NCI-H2081 treated with DMSO at 0.1 percent for 48 hours (cell line): ENCODE measurements around the gene ZFP36L1.

Experiments used
- DNase-seq: peaks from one replicate; lab custom pipeline; 2025; lab: John Stamatoyannopoulos, UW

Gene ZFP36L1

DNA sequence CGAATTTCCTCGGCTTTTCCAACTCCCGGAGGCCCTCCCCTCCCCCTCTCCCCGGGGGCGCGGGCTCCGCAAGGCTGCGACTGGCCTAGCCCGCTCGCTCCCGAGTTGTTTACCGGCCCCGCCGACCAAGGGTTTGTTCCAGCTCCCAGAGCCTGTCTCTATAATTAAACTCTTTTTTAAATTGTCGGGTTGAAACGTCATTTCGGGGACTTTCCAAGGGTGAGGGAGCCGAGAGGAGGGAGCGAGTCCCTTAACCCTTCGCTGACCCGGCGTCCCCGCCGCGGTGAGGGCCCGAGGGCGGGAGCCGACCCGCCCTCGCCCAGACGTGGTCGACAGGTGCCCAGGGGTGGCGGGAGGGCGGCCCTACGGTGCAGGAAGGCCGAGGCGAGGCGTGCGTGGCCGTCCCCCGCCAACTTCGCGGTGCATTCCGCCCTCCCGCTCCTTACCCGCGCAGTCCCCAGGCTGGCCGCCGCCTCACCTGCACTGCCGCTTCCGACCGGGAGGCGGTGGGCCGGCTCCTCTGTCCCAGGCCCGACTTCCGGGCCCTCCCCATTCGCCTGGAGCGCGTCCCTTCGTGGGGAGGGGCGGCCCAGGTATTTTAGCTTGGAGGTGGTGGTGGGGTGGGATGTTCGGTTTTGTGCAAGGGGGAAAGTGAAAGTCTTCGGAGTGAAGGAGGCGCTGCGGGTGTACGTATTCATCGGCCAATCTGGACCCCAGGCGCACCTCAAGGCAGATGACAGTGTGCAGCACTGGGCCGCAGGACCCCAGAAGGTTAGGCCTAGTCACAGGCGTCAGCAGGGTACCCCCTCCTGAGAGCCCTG, 2.9 kb upstream of the ZFP36L1 start:
- no peak for DNase-seq

DNA sequence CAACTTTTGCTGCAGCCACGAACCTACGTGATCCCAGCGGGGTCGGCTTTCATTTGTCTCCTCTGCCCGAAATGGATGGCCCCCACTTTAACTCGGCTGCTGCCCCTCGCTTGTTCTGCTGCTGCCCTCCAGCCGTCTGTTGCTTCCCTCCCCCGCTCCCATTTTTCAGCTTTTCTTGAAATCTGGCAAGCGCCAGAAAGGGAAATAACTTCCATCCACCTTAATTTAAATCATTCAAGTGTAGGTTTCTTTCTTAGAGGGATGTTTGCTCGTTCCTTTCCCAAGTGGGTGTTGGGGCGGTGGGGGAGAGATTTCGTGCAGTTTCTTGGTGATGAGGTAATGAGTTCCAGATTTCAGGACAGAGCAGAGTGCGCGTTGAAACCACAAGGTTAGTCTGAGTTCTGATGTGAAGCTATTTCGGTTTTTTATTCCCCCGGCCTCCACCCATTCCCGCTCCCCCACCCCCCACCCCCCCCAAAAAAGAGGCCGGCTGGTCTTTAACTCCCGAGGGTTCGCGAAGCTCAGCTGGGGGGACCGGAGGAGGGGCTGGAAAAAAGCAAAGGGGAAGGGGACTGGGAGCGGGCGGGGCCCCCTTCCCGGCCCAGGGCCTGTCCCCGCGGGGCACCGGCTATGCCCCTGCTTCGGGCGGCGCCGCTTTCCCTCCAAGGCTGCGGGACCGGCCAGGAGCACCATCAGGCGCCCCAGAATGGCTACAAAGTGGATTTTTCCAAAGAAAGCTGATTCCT, 2.2 kb upstream of the ZFP36L1 start:
- no peak for DNase-seq

DNA sequence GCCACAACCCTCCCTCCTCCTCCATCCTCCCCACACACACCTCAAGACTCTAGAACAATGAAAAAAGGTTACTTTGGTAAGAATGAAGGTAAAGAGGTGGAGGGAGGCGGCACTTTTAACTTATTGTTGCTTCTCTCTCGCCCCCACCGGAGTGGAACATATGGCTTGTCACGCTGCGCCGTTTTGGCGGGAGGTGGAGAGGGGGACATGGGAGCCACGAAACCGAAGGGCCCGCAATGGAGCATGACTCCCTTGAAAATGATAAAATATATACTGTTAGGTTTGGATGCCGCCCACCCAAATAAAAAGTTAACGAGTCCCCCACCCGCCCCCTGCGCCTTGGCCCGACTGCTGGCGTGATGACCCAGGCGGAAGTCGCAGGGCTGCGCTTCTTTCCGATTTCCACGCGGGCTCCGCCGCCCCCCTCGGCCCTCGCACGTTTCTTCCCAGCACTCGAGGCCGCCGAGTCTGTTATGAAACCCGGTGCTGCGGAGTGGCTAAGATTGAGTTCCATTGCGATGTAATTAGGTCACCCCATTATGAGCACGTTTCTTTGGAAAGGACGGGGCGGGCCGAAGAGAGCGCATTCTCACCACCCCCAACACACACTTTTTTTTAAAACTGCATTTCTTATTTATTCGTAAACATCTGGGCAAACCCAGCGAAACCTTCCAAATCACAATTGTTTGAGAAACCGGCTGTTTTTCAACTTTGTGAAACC, 1.4 kb upstream of the ZFP36L1 start:
- no peak for DNase-seq

DNA sequence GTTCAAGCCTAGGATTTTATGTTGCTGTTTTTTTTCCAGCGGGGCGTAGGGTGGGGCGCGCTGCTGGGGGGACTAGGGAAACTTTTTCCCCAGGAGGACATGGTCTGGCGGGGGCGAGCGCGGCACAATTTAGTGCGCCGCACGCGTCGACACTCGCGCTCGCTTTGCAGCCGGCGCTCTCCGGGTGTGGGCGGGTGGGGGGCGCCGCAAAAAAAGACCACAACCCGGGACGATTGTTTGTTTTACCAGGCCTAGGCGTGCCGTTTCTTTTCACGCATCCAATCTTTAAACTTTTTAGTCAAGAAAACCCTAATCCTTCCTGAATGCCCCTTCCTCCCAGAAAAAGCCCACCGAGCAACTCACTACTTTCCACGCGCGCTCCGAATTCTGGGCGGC, 865 bp upstream of the ZFP36L1 start:
- DNase-seq: no peak

DNA sequence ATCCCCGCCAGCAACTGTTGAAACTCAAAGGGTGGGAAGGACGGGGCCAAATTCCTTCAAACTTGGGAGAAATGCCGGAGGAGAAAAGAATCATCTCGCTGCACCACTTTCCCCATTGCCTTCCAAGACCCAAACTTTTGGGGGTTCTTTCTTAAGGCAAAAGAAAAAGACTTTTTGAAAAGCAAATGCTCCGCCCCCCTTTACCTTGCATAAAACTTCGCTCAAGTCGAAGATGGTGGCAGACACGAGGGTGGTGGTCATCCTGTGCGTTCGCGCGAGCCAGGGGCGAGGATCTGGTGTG, 239 bp downstream of the ZFP36L1 start:
- DNase-seq: no peak

DNA sequence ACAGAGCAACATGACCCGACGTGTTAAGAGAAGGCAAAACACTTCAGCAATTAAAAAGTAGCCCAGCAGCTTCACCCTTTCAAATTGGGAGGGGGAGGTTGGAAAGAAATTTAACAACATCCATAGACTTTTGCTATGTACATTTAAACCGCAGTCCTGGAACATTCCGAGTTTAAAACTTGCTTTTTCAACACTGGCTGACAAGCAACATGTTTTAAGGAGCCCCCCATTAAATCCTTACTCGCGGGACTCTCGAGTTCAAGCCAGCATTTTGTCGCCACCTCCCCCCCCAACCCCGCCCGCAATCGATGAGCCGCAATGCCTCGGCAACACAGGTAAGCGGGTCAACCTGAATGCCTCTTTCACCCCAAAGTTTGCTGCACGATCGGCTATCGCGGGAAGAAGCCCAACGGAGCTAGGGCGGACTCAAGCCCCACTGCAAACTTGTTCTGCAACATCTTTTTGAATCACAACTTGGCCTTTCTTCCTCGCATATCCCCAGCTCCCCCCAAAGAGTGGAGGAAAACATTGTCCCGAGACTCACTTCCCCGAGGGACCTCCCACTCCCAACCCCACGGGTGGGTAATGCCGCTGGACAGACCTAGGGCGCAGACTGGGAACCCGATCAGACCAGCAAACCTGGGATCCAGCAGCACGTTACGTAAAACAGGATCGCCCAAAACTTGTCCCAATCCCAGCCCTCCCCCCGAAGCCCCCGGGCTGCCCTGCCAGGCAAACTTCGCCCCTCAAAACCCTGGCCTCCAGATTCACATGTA, 777 bp downstream of the ZFP36L1 start:
- no peak for DNase-seq

DNA sequence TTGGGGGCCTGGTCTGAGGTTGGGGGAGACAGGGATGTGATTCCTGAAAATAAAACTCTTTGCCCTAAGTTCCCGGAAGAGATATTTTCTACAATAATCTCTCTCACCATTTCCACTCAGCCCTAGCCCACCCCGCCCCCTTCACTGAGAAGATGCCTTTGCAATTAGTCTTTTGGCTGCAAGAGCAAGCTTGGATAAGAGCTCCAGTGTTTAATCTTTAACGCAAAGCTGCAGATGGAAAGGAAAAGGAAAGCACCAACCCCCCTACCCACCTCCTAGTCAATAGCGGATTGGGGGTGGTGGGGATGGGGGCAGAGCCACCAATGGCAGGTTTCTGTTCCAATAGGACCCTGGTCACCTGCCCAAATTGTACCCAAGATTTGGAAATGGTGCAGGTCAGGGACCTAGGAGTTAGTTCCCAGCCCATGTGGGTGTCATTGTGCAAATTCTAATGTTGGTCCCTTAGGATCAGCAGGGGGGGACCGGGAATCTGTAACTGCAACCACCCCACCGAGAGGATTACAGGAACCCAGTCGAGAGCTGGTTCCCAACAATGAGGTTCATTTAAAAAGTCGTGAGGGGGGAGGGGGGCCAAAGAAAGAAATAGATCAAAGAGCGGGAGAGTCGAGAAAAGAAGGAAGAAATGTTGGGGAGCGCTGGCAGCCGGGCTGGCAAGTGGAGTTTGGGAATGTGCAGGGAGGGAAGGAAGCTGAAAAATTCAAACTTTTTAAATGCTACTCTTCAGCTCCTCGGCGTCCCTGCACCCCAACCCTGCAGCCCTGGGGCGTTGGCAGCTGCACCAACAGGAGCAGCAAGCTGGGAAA, 1.6 kb downstream of the ZFP36L1 start:
- DNase-seq: no peak

DNA sequence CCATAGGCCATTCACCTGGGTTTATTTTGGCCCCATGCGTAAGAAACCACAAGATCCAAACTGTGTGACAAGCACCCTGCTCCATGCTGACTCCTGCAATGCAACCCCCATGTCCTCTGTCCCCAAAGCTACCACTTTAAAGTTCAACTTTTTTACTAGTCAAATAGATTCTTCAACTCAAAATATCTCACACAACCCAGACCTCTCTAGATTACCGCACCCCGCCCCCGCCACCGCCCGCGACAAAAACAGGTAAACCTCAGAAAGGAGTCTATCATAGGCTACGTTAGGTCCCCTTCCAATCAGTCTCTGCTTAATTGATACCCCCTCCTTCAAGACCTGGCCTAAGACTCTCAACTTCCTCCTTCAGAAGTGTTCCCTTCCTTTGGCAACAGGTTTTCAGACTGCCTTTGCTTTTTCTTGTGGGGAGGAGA, 2.2 kb downstream of the ZFP36L1 start:
- no peak for DNase-seq

DNA sequence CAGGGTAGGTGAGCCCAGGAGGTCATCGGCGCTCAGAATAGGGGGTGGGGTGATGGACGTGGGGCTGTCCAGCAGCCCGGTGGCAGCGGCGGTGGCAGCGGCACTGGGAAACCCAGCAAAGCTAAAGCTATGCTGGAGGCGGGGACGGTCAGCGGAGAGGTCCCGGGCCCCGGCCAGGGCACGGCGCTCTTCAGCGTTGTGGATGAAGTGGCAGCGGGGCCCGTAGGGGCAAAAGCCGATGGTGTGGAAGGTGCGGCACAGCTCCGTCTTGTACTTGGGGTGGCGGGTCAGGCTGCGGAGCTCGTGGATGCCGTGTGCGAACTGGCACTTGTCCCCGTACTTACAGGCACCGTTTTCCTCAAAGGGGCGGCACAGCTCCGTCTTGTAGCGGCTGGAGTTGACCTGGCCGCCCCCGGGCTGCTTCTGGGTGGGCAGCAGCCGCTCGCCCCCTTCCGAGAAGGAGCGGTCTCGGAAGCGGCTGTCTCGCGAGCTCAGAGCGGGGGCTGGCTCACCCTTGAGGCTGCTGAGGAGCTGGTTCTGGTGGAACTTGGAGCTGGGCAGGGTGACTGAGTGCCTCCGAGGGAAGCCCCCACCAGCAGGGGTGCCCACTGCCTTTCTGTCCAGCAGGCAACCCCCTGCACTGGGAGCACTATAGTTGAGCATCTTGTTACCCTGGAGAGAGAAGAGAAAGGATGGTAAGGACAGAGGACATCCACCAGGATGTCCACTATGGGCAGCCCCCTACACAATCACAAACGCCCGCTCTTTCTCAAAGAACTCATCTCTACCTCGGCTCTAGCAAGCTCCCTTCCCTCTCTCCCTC, 2.8 kb downstream of the ZFP36L1 start:
- DNase-seq: no peak

DNA sequence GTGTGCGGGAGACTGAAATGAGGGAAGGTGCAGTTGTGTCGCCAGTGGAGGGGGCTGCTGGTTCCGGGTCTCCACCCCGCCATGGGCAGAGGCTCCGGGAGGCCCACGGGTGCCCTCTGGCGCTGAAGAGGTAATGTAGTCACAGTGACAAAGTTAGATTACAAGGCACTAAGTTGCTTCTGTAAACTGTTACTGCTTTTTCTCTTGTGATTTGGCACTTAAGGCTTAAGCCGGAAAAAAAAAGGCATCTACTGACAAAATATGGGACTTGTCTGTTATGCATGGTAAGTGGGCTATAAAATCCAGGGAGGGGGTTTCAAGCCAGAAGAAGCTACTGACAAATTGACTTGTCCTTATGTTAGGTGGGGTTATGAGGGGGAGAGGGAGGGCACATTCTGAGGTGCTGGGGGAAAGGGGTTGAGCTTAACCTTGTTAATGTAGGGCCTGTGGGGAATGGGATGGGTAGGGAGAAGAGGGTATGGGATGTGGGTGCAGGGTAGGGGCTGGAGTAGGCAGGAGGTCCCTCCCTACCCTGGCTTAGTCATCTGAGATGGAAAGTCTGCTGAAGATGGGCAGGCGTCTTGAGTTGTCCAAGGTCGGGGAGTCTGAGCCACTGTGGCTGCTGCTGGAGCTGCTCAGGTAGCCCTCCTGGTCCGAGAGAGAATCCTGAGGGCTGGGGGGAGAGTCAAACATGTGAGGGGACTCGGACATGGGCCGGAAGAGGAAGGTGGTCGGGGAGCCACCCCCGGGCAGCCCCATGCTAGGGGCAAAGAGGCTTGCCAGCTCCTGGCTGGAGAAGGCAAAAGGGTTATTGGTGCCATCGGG, 3.7 kb downstream of the ZFP36L1 start:
- DNase-seq: no peak

DNA sequence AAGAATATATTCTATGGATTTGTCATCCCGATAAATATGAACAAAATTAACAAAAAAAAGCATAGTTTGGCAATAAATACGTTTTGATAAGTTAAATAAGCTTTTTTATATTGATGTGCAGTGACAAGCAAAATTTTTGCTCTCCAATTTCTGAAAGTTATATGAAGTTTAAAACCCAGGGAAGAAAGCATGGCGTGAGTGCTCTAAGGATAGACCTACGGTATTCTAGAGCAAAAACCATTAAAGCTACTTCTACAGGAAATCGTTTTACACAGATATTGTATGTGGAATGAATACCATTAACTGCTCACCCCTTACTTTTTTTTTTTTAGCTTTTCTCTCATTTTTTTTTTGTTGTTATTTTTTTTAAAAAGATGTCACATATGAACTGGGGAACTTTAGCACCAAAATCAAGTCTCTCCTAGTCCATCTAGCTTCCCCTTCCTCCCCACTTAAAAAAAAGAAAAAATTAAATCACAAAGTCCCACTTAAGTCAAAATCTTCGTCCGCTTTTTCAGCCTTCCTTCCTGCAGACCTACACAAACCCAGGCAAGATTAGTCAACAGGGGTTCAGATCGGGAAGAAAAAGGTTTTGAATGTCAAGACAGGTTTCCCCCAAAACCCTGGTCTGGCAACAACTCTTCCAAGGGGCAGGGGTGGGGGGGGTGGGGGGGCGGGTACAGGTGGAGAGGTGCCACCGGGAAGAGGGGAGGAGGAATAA, 4.4 kb downstream of the ZFP36L1 start:
- DNase-seq: no peak

DNA sequence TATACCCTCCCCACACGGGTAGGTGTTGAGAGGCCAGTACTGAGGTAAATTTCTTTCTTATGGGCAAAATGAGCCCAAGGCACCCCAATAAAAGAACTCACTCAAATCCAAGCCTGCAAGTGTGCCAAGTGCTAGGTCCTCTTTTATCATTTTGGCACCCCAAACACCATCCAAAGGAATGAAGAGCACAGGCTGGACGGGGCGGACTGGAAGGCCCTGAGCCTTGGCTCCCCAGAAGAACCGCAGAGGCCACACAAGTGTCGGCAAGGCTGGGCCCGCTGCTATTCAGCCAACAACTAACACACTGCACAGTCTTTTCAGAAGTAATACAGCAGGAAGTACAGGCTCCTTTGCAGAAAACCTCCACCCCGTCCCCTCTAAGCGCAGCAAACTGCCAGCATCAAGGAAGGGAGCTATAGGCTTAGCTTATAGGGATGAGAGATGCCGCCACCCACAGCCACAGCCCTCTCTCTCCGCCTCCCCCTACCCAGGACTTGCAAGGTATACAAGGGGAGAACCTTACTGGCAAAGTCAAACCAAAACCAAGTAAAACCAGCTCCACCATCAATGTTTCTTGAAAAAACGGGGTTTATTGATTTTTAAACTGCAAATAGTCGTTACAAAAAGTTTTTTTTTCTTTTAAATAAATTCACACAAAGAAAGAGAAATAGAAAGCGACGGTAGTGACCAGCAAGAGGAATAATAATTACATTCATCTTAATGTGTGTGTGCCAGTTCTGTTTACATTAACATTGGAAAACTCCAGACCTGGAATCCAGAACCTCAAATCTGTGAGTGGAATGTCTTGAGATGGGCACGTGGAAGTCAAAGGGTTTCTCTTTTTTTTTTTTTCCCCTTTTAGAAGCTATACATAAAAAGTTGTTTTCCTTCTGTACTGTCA, 5.5 kb downstream of the ZFP36L1 start:
- no peak for DNase-seq

DNA sequence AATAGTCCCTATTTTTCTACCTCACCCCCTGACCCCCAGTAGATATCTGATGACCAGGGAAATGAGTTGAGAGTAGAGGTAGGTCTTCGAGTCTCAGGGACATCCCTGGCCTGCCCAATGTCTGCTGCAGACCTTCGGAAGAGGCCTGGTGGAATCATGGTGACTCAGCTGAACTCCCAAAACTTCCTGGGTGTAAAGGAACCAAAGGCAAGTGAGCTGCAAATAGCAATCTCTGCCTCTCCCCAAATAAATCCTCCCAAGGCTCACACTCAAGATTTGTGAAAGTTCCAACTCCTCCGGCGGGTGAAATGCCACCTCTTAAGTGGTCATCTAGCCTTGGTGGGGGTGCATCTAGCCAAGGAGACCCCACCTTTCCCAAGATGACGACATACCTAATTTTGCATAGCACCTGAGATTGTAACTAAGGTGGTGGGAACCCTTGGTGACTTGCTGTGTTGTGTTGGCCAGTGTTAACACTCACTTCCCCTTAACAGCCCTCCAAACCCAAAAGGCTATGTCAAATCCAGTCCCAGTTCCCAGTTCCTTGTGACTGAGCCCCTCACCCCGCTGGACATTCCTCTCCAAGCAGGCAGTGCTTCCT, 6.3 kb downstream of the ZFP36L1 start:
- no peak for DNase-seq

DNA sequence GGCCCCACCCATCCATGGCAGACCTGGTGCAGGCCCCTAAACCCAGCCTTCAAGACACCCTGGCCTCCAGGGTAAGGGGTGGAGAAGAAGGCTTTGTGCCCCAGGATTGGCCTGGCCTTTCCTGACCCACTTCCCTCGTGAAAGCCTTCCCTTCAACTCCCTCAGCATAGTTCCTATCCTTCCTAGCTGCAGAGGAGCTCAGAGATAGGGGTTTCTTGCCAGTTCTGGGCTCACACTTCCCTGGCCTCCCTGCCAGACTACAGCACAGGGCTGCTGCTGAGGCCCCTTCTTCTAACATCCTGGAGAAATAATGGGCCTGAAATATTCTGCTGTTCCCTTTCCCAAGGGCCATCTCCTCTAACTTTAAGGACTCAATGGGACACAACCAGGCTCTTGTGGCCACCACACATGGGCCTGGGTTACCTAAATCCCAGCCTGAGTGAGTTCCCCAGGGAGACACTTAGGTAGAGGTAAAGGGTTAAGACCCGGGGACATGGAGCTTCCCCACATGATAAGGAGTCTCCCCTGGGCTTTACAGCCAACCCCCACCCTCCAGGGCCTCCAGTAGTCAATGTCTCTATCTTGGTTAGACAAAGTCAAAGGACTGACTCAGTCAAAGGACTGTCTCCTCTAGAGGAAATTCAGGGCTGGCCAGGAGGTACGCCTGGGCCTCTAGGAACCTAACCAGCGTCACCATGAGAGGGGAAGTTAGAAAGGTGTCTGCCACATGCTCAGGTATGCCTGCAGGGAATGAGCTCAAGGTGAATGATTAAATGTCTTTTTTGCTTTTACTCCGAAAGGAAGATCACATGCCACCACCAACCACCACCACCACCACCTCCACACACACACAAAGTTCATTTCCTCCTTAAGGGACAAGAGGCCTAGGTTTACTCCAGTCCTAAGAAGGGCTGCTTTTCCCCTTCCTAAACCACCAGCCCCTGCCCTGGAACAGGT, 7.1 kb downstream of the ZFP36L1 start:
- DNase-seq: no peak

DNA sequence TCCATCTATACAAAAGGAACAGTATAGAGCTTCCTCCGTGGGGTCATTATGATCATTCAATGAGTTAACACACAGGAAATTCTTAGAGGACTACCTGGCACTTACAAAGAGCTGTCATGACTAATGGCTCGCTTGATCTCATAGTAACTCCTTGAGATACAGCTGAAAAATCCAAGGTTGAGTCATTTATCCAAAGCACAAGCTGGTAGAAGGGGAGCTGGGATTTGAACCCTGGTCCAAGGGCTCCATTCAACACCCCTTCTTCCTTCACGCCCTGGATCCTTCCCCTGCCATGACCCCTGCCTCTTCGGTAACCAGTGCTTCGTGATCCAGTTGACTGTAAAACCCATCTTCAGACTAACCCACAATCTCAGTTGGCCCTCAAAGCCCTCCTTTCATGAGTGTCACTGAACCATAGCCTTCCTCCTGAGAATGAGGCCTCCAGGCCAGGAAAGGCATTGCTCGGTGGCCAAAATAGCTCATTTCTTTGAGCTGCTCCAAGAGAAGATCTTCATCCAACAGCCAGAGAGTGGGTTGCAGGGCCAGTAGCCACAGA, 7.8 kb downstream of the ZFP36L1 start:
- DNase-seq: no peak
